GM12878 (cell line): ENCODE results near the gene FGGY. TPM values are rescaled to one million over a fixed set of nuclear protein-coding genes. Genes with fewer than 3 reads are reported as not detected.

Experiments
- ATAC-seq: fragments of 200-7000 bp; cut with Tn5 transposase; 3 replicates; pipeline ENCODE4 v1.9.1; 2020; ENCODE audit warnings: mild to moderate bottlenecking, moderate library complexity
- BruUV-seq: library from RNA; stranded (reverse); fragments of 400-500 nt; replicated peaks from 2 replicates; lab custom pipeline; 2021; lab: Mats Ljungman, UMichigan
- CTCF ChIA-PET: fragments of 300-600 bp; sonication (Branson Sonifier 250); formaldehyde crosslinking; extraction: SDS; loops from one replicate; lab custom pipeline; 2021; ENCODE audit warnings: inconsistent platforms; lab: Yijun Ruan, JAX
- POLR2A ChIA-PET: fragments of 350-600 bp; formaldehyde crosslinking; extraction: SDS; loops from one replicate; lab custom pipeline; 2021; ENCODE audit warnings: inconsistent platforms; lab: Charles Lee
- RAD21 ChIA-PET: fragments of 300-600 bp; sonication (Branson Sonifier 250); formaldehyde crosslinking; loops from one replicate; lab custom pipeline; 2023; ENCODE audit warnings: antibody characterized with exemption; ENCODE audit not compliant: unreplicated experiment; lab: Charles Lee
- SMC1A ChIA-PET: fragments of 300-600 bp; sonication (Branson Sonifier 250); formaldehyde crosslinking; loops from one replicate; lab custom pipeline; 2023; ENCODE audit not compliant: unreplicated experiment, uncharacterized antibody; lab: Charles Lee
- DNase-seq: peaks from one replicate; pipeline ENCODE4 v3.0.0-alpha.2; 2011; ENCODE audit warnings: low read depth, low spot score
- FAIRE-seq: peaks from 3 replicates; lab custom pipeline; 2011; peaks lifted over from hg19 to GRCh38; lab: Jason Lieb, UNC
- H2AFZ ChIP-seq: 2 replicates; pipeline ENCODE4 v1.6.0; 2011; ENCODE audit warnings: low read depth, low read length, control low read depth; ENCODE audit not compliant: control insufficient read depth
- H3K27ac ChIP-seq: 2 replicates; pipeline ENCODE4 v1.5.1; 2011; ENCODE audit warnings: control low read depth; ENCODE audit not compliant: control insufficient read depth, insufficient read depth
- H3K27me3 ChIP-seq, 2 experiments: replicated peaks in 1 of 2; 2 replicates each; pipeline versions ENCODE4 v1.6.0 to v1.6.1; 2011; ENCODE audit warnings: low read length in 1 of 2; ENCODE audit not compliant: control insufficient read depth in 2 of 2, insufficient read depth in 2 of 2
- H3K36me3 ChIP-seq, 2 experiments: 2 replicates each; pipeline ENCODE4 v1.5.1; 2011; ENCODE audit warnings: low read length in 1 of 2; ENCODE audit not compliant: control insufficient read depth in 2 of 2, insufficient read depth in 2 of 2
- H3K4me1 ChIP-seq: 2 replicates; pipeline ENCODE4 v1.6.1; 2011; ENCODE audit warnings: mild to moderate bottlenecking, low read length, moderate library complexity, mixed read lengths; ENCODE audit not compliant: control insufficient read depth, insufficient read depth
- H3K4me2 ChIP-seq: 2 replicates; pipeline ENCODE4 v1.6.0; 2011; ENCODE audit warnings: control low read depth; ENCODE audit not compliant: control insufficient read depth, insufficient read depth
- H3K4me3 ChIP-seq: fragments of 200-600 bp; sonication (generic); 2 replicates; pipeline ENCODE4 v1.5.1; 2016
- H3K79me2 ChIP-seq: 2 replicates; pipeline ENCODE4 v1.6.0; 2011; ENCODE audit warnings: low read length; ENCODE audit not compliant: control insufficient read depth, insufficient read depth
- H3K9ac ChIP-seq: 2 replicates; pipeline ENCODE4 v1.8.0; 2011; ENCODE audit warnings: low read length, control low read depth, mixed read lengths; ENCODE audit not compliant: control insufficient read depth, insufficient read depth
- H3K9me3 ChIP-seq: replicated peaks from 3 replicates; pipeline ENCODE4 v1.5.1; 2011; ENCODE audit warnings: mild to moderate bottlenecking, low read length; ENCODE audit not compliant: control insufficient read depth, insufficient read depth
- H4K20me1 ChIP-seq: 2 replicates; pipeline ENCODE4 v1.6.0; 2011; ENCODE audit not compliant: control insufficient read depth, insufficient read depth
- GABPA ChIP-seq: IDR thresholded peaks from 2 replicates; pipeline ENCODE4 v1.6.1; 2014; ENCODE audit warnings: antibody characterized with exemption, low read depth, mild to moderate bottlenecking, inconsistent platforms
- IKZF2 ChIP-seq, 2 experiments: fragments of 450-650 bp; IDR thresholded peaks; 2 replicates each; pipeline ENCODE4 v1.6.1; 2017; ENCODE audit warnings: mild to moderate bottlenecking in 2 of 2, moderate library complexity in 2 of 2
- MEF2B ChIP-seq: fragments of 450-650 bp; IDR thresholded peaks from 2 replicates; pipeline ENCODE4 v1.6.1; 2018; ENCODE audit warnings: mild to moderate bottlenecking, moderate library complexity; ENCODE audit not compliant: partially characterized antibody, poor library complexity, severe bottlenecking
- YY1 ChIP-seq: IDR thresholded peaks from 2 replicates; pipeline ENCODE4 v1.6.1; 2011; ENCODE audit warnings: low read depth, mild to moderate bottlenecking, low read length
- WGBS: methylation state at CpG from one replicate; pipeline ENCODE4 v1.1.6; 2016; ENCODE audit warnings: low lambda C conversion rate; ENCODE audit not compliant: insufficient replicate concordance, insufficient coverage; ENCODE audit errors: missing lambda C conversion rate; 5-methylcytosine and 5-hydroxymethylcytosine counted together
- in situ Hi-C: fragments of 300-500 bp; cut with MboI; formaldehyde crosslinking; loops from 9 replicates; pipeline ENCODE4 v1.14.3; 2018; ENCODE audit warnings: mixed read lengths
- intact Hi-C: fragments of 100-400 bp; cut with micrococcal nuclease; formaldehyde crosslinking; loops from one replicate; pipeline ENCODE4 v1.14.2; 2022; ENCODE audit not compliant: unreplicated experiment
- polyA plus RNA-seq, 11 experiments: library from polyadenylated mRNA; depleted of rRNA in 4 of 11; unstranded in 6 of 11; stranded (reverse) in 5 of 11; fragments of >200 nt; fragmentation: Nextera tagmentation in 4 of 11; fragmentation: Illumina TruSeq in 1 of 11; extraction: Ambion mirVana in 4 of 11; extraction: Trizol in 1 of 11; gene quantifications; 1 replicate in 1 of 11; 2 replicates in 10 of 11; pipeline versions ENCODE4 v1.2.1 to v1.2.3, GENCODE V29; 2011 to 2016; ENCODE audit warnings: inconsistent platforms in 2 of 11, missing spikeins in 2 of 11, low read depth in 1 of 11
- total RNA-seq, 4 experiments: library from RNA; depleted of rRNA in 3 of 4; stranded (reverse); fragments of >200 nt in 3 of 4; fragmentation: Illumina TruSeq in 1 of 4; extraction: Trizol in 1 of 4; gene quantifications; 2 replicates each; pipeline versions ENCODE4 v1.2.1 to v1.2.3, GENCODE V29; 2013 to 2021
- TF ChIP-seq, protein P1 (sequence below): IDR thresholded peaks from 2 replicates; pipeline ENCODE4 v1.6.1; 2011; ENCODE audit warnings: low read depth, low read length, improper control_type of control experiment, borderline replicate concordance

FGGY gene
- total and polyA plus RNA-seq, 10 of the 15 experiments (the other 5 are each of a cell fraction or from before 2014, with no cell fraction given): 6.2 to 11.9 (median 7.5) TPM

- Histone ChIP-seq H3K79me2 (no peaks in the 10 kb centered on the region), H3K4me2 (no peak overlapping the region), H2AFZ (no peak overlapping the region), H3K9me3 (no peaks in the 10 kb centered on the region), H3K36me3 (no peaks in the 10 kb centered on the region), H3K4me3 (no peak overlapping the region), H3K27me3 (no peaks in the 10 kb centered on the region), H3K9ac (no peak overlapping the region), H4K20me1 (no peaks in the 10 kb centered on the region), H3K4me1 (peaks cover 10% of the 10 kb centered on the region), H3K27ac (no peak overlapping the region)
- 97% methylated on average over 7 of the region's 7 CpGs for WGBS
- TF ChIP-seq, protein P1, sequence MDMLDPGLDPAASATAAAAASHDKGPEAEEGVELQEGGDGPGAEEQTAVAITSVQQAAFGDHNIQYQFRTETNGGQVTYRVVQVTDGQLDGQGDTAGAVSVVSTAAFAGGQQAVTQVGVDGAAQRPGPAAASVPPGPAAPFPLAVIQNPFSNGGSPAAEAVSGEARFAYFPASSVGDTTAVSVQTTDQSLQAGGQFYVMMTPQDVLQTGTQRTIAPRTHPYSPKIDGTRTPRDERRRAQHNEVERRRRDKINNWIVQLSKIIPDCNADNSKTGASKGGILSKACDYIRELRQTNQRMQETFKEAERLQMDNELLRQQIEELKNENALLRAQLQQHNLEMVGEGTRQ: no peak
- TF ChIP-seq YY1 (no peak), MEF2B (no peak), IKZF2 (IDR thresholded peaks at IDR 0.05) (no peak), GABPA (no peak)
- ChIA-PET CTCF (interaction anchor here (0.8 to 1.2 kb wide), 3 partner anchors 9 to 34 kb away, joined by 3 read pairs; no protein-coding TSS in a partner anchor), RAD21 (no interaction called here), SMC1A (interaction anchor here (1.4 kb wide), 1 partner anchor 14 kb away, joined by 3 read pairs; no protein-coding TSS in a partner anchor), POLR2A (interaction anchor here (1.0 kb wide), 1 partner anchor 12 kb away, joined by 3 read pairs; no protein-coding TSS in a partner anchor)
- no peak for DNase-seq
- in situ Hi-C loops (no loop called here), intact Hi-C loops (no loop called here)
- BruUV-seq: no TSS peak
- no peak for ATAC-seq
- FAIRE-seq: no peak
Observed at GRCh38 chr1:59393211-59394180, 96.6 kb downstream of the FGGY start.
